Effector CD8-positive, alpha-beta T cell (primary cell): Measurements from ENCODE around the gene PJA2.

Experiments
- DNase-seq: peaks from one replicate; lab custom pipeline; 2025; lab: John Stamatoyannopoulos, UW

PJA2 gene

DNA sequence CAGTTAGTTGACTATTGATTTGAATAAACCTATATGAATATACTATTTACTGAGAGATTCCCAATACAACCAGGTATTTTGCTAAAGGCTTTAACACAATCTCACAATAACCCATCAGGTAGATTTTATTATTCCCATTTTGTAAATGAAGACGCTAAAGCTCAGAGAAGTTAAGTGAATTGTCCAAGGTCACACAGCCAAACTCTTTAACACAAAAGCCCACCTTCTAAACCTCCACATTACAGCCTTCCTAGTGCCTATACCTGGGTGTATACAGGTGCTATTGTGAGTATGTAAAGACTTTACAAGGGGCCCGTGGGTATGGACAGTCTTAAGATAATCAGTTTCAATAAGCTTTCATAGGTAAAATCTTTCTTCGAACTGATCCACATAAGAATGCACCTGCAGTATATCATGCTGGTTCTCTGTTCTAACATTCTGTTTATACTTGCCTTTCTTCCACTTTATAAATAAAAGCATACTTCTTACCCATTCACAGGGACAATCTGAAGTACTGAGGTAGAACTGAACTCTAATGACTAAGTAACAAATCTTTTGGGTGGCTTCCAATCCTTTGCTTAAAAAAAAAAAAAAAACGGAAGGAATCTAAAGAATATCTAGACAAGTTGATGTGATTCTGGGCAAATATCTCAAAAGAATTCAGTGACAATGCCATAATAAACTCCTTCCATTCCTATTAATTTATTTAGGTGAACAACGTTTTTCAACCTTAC is 59.1 kb downstream of the PJA2 start:
- DNase-seq, result no peak

DNA sequence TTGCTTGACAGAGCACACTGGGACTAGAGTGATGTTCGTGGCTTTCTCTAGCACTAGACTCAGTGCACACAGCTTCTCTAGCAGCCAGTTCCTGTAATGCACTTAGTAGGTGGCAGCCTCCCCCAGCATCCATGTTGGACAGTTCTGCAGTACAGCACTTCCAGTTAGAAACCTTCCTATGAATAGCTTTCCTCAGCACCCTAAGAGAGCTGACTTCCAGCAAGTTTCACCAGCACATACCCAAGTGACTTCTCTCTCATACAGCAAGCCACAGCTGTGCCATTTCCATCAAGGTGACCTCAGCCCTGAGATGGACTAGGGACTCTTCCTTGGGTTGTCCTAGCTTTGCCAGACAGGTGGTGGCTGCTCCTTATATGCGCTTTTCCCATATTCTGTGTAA is 60.4 kb downstream of the PJA2 start:
- no peak for DNase-seq

DNA sequence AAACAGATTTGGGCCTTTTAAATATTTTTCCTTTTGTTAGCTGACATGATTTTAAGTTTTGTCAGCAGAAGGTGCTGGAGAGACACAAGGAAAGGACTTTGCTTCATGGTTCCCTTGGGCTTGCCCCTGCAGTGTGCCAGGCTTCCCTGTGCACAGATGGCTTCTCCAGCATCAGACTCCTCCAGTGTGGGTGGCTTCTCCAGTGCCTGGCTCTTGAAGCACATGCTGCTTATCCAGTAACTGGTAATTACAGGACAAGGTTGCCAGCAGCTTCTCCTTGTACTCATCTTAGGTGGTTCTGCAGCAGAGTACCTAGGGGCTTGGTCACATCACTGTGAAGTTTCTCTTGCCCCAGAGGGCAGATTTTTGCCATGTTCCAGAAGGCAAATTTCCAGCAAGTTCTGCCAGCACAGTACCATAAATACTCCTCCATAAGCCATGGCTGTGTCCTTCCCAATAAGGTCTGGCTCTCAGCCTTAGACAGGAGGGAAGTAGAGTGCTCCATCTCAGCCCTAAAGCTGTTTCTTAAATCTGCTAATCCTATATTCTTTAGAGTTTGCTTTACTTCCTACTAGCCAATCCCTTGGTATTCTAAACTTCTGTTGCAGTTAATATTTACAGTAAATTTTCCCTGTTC is 62.4 kb downstream of the PJA2 start:
- no peak for DNase-seq

DNA sequence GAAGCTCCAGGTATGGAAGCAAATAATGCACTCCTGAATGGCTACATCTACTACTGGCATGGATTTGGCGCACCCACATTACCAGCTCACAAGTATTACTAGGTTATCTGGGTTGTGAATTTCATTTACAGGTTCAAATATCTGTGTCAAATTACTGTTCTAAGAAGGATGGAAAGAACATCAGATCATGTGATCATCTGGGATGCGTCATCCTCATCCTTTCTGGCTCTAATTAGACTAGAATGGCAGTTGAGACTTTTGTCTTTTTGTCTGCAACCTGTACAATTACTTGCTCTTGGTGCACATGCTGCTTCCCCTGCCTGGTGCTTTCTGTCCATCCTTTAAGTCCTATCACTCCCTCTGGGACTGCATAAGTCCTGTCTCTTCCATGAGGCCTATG is 64.1 kb downstream of the PJA2 start:
- no peak for DNase-seq

DNA sequence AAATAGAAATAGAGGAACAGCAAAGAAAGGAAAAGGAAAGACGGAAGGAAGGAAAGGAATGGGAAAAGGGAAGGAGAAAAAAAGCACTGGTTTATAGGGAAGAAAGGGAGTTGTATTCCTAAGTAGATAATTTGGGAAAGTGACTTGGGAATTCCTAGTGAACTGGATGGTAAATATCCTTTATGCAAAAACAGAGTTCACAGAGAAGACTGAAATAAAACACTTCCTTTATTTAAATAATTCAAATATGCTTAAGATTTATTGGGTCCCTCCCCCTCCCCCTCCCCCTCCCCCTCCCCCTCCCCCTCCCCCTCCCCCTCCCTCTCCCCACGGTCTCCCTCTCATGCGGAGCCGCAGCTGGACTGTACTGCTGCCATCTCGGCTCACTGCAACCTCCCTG is 69.4 kb downstream of the PJA2 start:
- no peak for DNase-seq

DNA sequence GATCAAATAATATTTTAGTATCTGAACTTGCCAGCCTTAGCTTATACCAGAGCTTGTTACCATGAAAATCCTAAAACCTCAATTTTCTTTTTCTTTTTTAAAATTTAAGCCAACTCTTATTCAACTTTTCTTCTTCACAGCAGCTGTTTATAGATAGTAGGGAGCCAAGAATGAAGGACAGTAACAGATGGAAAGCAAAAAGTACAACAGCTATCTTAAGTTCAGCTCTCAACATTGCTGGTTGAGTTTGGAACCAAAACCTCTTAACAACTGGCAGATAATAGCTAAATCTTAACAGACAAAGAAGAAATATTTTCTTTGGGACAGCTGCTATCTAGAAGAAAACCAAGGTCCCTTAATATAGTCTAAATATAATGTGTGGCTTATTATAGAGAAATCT is 74.7 kb downstream of the PJA2 start:
- DNase-seq, result no peak

DNA sequence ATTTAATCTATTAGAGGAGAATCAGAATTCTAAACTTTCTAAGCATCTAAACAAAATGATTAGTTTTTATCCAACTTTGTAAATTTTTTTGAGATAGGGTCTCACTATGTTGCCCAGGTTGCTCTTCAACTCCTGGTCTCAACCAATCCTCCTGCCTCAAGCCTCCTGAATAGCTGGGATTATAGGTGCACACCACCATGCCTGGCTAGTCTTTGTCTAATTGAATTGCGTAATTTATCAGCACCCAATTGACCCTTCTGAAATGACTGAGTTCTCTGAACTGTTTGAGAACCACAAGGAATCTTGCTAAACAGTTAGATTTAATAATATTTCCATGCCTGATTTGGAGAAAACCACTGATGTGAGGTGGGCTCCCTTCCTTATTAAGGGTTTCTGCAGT is 75.7 kb downstream of the PJA2 start:
- no peak for DNase-seq

DNA sequence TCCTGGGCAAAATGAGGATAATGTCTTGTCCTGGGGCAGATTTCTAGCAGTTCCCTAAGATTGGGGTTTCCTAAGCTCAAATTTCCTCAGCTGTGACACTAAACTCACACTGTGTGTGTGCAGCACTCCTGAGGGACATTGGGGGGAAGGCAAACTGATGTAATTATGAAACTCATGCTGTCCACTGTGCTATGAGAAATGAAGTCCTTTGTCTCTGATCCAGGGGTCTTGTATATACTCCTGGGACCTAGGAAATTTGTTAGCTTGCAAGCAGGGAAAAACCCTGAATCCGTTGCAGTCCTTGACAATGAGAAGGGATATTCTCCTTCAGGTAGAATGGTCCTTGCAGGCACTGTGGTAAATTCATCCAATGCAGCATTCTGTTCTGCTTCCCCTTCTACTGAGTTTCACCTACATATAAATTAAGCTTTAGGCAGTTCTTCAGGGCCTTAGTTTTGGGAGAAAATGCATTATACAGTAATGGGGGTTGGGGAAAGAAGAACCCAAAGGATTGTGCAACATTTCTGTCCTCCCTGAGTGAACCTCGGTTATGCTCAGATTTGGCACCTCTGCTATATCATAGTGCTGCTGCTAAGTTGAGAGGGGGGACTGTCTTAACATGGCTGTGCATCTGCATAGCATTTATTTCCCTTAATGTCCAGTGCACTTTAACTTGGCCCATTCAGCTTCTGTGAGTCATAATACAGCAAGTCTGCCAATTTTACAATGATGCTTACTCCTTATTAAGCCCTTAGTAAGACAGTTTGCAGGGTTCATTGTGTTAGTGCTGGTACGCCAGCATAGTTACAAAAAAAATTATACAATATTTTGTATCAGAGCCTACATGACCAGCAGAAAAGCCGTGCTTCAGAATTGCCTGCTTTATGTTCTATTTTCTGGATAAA is 80.2 kb downstream of the PJA2 start:
- DNase-seq, result no peak

DNA sequence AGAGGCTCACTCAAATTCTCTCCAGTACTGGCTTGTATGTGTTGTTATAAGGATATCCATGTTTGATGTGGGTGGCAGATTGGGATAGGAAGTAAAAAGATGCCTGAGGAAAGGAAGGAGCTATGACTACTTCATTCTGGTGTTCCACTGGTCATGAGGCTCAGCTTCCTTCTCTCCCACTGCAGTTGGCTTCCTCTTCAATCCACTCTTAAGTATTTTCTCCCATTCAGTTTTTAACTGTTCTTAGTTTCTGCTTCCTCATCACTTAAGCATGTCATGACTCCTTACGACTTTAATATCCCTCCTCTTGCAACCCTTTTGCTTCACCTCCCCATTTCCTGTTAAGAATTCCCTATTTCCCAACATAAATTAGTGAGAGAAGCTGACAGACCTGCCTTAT is 81.1 kb downstream of the PJA2 start:
- DNase-seq, result no peak

DNA sequence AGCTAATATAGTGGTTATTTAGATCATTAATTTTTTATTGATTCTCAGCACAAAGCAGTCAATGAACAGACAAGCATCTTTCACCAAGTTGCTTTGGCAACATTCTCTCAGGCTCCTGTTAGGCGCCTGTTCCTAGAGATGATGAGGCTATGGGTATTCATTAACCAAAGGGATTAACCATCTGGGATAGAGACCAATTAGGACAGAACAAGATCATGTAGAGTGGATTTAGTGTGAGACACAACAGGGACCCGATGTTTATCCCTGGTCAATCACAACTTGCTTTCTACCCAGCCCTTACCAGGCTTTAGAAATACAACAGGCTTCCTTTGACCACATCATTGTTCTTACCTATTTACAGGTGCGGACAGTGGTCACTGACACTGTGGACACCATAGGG is 82.2 kb downstream of the PJA2 start:
- DNase-seq, result no peak

DNA sequence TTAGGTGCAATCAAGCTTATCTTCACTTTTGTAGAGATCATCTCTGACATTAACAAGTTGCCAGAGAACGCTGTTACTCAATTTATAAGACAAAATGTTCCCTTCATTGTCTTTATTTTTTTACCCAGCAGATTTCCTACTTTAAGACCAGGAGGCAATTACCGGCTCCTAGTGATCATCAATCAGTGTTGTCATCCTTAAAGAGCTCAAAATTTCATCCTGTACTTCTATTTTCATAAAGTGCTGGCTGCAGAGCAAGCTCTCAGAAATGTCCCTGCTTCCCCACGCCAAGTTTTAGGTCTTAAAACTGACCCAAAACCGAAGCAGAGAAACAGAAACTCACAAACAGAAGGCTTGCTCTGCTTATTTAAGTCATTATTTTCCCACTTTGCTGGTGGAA is 82.9 kb downstream of the PJA2 start:
- DNase-seq, result no peak

DNA sequence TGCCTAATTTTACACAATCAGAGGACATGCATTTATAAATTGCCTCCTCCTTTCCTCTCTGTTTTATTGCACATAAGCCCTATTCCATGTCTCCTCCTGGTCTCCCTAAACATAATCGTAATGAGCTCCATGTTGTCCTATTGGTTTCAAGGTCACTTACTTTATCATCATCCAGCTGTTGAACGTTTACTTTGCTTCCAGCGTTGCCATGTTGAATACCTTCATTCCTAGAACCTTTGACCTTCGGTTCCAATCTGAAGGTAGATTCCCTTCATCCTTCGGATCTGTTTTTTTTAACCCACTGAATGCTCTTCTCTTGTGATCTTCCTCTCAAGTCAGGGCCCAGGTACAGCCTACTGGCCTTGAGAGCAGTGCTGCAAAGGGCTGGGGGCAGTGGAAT is 84.3 kb downstream of the PJA2 start:
- DNase-seq, result no peak

DNA sequence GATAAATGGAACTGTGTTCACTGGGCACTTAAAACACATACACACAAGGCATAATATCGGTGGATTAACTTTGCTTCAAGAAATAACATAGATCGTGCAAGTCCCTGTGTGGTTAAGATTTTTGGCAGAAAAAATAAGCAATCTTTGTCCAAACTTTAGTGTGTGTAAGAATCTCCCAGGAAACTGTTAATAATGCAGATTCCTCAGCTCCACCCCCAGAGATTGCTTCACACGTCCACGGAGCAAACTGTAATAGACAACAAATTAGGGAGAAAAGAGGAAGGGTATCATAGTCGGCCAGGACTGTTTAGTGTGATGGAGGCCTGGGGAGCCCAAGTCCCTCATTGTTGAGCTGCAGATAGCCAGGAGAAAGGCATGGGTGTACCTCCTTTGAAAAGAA is 84.8 kb downstream of the PJA2 start:
- DNase-seq, result no peak

DNA sequence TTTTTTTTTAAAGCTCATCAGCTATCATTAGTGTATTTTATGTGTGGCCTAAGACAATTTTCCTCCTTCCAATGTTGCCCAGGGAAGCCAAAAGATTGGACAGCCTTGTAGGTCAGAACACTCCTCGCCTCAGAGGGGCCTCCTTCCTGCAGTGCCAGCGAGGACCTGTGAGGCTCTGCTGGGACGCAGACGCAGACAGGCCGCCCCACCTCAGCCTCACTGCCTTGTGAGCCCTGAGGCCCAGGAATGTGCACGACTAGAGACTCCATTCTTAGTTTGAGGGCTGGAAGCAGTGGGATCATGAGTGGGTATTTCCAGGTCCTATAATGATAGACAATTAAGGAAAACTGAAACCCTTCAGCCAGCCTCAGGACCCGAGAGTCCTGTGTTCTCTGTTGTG is 85.4 kb downstream of the PJA2 start:
- DNase-seq, result no peak

DNA sequence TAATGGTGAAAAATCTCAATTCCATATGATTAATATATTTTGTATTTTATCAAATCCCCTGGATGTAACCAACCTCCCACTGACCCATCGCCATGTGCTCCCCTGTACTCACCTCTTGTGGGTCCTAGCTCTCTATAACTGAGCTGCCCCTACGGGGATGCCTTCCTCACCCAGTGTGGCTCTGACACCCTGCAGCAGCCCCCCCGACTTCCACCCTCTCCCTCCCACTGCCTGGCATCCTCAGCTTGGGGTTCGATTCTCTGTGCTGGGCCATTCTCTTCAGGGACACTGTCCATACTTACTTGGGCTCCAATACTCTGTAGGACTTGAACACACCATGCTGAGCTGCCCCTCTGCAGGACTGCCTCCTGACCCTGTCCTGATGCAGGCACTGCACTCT is 87.1 kb downstream of the PJA2 start:
- no peak for DNase-seq

DNA sequence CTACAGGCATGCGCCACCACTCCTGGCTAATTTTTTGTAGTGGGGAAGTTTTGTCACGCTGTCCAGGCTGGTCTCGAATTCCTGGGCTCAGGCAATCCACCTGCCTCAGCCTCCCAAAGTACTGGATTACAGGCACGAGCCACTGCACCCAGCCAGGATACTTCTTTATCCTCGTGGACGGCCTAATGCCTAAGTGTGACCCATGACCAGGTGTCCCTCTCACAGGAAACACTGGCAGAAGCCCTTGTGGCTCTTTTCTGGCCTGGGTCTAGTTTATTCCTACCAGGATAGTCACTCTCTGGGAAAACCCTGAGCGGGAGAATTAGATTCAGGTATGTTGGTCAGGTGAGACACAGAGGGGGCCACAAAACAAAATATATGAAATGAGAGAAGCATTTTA is 90.4 kb downstream of the PJA2 start:
- no peak for DNase-seq

DNA sequence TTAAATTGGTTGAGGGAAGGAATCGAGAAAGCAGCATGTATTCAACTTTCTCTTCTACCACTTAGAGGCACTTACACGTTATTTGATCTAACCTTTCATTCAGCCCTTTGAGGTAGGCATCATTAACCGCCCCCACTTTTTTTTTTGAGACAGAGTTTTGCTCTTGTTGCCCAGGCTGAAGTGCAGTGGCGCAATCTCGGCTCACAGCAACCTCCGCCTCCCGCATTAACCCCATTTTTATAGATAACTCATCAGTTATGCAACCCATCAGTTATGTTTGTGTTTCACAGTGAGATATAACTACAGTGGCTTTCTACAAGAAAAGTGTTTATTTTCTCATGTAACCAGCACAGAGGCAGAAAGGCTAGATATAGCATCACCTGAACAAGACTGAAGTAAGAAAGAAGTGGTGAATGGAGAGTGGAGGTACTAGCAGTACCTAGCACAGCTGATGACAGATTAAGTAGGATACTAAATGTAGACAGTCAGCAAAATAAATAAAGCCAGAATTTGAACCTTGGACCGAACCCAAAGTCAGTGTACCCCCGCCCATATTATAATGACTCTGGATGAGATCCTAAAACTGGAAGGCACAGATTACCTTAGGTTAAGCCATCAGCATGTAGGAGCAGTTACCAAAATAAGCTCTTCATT is 91.2 kb downstream of the PJA2 start:
- no peak for DNase-seq

DNA sequence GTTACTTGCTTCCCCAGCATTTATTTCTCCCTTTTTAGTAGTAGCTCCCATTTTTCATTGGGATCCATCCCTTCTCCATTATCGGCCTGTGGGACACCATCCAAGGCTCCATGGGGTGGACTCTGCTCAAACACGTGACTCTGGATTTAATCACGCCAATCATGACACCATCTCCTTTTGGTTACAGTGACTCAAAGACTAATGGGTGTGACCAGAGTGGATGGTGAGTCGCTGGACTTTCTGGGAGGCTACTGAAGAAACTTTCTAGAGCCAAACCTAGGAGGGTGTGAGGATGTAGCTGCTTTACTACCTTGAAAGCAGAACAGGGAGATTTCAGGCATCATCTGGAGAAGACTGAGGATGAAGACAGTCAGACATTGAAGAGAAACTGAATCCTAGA is 93.1 kb downstream of the PJA2 start:
- no peak for DNase-seq

DNA sequence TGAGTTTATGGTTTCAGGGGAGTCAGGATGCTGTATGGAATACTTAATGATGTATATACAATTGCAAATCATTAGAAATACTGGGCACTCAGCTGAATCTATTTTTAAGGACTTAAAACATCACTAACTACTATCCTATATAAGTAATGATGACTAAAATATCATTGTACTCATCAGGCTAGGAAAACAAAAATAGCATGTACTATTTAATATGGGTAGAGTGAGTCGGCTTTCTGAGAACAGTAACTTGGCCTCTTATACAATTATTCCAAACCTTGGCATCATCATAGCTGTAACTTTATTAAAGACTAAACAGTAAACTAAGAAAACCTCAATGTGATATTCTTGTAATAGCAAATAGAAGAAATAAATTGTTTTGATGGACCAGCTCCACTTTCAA is 94.5 kb downstream of the PJA2 start:
- no peak for DNase-seq

DNA sequence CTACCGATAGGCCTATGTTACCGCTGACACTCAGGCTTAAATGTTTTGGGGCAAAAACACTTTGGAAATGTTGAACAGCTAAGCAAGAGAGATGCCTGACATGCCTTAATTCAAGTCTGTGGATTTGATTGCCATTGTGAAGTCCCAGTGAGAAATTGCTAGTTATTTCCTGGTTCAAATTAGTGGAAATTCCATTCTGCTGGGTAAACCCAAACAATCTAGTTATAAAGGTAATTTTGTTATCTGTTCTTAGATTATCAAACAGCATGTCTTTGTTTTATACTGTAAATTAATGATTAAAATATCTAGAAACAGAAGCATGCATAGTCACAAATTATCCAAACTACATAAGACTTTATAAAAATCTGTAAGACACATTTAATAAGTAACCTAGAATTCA is 96.6 kb downstream of the PJA2 start:
- no peak for DNase-seq

DNA sequence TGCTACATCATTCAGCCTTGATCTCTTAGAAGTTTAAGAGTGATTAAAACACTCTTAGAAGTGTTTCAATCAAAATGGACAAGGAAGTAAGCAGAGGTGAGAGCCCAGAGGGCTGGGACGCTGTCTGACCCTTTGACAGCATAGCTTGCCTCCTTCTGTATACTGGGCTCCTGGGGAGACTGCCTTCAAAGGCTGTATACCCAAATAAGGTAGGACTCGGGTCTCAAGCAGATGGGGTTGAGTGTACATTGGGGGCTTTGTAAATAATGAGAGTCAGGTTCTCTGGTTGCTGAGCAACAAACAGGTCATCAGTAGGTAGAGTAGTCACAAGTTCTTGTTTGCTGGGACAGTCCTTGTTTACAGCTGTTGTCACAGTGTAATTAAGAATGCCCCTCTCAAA is 97.1 kb downstream of the PJA2 start:
- no peak for DNase-seq

DNA sequence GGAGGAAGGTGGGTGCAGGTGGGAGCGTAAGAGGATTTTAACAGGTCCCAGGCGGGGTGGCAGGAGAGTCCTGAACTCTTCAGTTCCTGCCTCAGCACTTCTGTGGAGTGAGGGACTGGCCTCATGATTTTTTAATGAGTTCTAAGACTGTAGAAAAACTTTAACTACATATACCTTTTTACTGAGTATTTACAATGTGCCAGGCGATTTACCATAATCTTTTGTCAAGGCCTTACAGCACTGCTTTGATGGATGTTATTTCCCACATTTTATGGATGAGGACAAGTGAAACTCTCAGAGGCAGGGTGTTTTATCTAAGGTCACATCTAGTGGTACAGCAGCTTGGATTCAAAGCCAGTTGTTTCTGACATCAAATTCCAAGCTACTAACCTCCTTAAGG is 99.5 kb downstream of the PJA2 start:
- DNase-seq, result no peak
